Measurements from ENCODE around the gene FGF4. TPM values are rescaled to one million over a fixed set of nuclear protein-coding genes. Genes with fewer than 3 reads are reported as not detected.

The FGF4 gene
- total RNA-seq, 1 experiment from 2014 or later, result not detected

DNA sequence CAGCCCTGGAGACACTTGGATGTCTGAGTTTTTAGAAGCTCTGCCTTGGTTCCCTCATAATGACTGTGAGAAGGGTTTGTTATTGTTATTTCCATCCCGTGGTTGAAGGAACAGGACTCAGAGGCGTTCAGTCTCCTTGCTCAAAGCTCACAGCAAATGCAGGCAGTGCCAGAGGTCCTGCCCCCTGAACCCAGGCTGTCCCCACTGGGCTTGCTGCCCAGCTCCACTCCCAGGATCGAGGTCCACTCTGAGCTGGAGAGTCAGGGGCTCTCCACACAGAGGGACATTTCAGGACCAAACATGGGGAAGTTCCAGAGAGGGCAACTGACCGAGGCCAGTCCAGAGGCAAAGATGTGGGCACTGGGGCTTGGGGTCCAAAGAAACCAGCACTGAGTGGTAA lies 14.8 kb downstream of the FGF4 start:
- no peak for ATAC-seq
- POLR2A ChIA-PET, result no interaction called here

More for the DNA sequence above, 14.8 kb downstream of the FGF4 start:
- peaks cover 0 to 13% of the 10 kb centered on the region in 2 experiments; a peak in 1 of 4 replicates for H3K9me3 ChIP-seq (ENCODE audit: control insufficient read depth in 1 of 2, insufficient read depth in 1 of 2, low read depth in 1 of 2, low read length in 2 of 2)
- no peak for DNase-seq (ENCODE audit: low read depth, low spot score)
- H3K27ac ChIP-seq (ENCODE audit: low read depth, low read length), result no peak overlapping the region
- H2AFZ ChIP-seq (ENCODE audit: low read depth, low read length, poor library complexity, severe bottlenecking), result no peak overlapping the region
- no peaks in the 10 kb centered on the region for H4K20me1 ChIP-seq (ENCODE audit: insufficient read depth)
- intact Hi-C loops (cut with micrococcal nuclease), result no loop called here
- no peak overlapping the region for H3K4me2 ChIP-seq (ENCODE audit: low read length)
- TF ChIP-seq, protein P1, sequence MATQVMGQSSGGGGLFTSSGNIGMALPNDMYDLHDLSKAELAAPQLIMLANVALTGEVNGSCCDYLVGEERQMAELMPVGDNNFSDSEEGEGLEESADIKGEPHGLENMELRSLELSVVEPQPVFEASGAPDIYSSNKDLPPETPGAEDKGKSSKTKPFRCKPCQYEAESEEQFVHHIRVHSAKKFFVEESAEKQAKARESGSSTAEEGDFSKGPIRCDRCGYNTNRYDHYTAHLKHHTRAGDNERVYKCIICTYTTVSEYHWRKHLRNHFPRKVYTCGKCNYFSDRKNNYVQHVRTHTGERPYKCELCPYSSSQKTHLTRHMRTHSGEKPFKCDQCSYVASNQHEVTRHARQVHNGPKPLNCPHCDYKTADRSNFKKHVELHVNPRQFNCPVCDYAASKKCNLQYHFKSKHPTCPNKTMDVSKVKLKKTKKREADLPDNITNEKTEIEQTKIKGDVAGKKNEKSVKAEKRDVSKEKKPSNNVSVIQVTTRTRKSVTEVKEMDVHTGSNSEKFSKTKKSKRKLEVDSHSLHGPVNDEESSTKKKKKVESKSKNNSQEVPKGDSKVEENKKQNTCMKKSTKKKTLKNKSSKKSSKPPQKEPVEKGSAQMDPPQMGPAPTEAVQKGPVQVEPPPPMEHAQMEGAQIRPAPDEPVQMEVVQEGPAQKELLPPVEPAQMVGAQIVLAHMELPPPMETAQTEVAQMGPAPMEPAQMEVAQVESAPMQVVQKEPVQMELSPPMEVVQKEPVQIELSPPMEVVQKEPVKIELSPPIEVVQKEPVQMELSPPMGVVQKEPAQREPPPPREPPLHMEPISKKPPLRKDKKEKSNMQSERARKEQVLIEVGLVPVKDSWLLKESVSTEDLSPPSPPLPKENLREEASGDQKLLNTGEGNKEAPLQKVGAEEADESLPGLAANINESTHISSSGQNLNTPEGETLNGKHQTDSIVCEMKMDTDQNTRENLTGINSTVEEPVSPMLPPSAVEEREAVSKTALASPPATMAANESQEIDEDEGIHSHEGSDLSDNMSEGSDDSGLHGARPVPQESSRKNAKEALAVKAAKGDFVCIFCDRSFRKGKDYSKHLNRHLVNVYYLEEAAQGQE (IDR thresholded peaks at IDR 0.05; ENCODE audit: low read depth), result no peak
- TF ChIP-seq SP1 (IDR thresholded peaks at IDR 0.05; ENCODE audit: low read depth) (no peak), YY1 (IDR thresholded peaks at IDR 0.05; ENCODE audit: extremely low read depth, insufficient replicate concordance, low read depth, low read length) (no peak), EGR1 (IDR thresholded peaks at IDR 0.05; ENCODE audit: low read depth) (no peak), ZNF274 (IDR thresholded peaks at IDR 0.05; ENCODE audit: low read depth, low read length) (no peak), CTCF (IDR thresholded peaks at IDR 0.05 in 2 of 3, conservative IDR thresholded peaks at IDR 0.05 in 1 of 3; ENCODE audit: borderline replicate concordance in 1 of 3, insufficient read depth in 1 of 3, low read depth in 2 of 3, low read length in 2 of 3) (no peak), SRF (IDR thresholded peaks at IDR 0.05; ENCODE audit: low read depth) (no peak), POLR2AphosphoS5 (IDR thresholded peaks at IDR 0.05; ENCODE audit: low read depth, low read length) (no peak), CEBPB (IDR thresholded peaks at IDR 0.05; ENCODE audit: low read depth) (no peak), CBX3 (IDR thresholded peaks at IDR 0.05; ENCODE audit: low read depth) (no peak), ZFX (IDR thresholded peaks at IDR 0.05) (no peak), POLR2A (IDR thresholded peaks at IDR 0.05; ENCODE audit: borderline replicate concordance, extremely low read depth, insufficient read depth, insufficient read length) (no peak), ZBTB33 (IDR thresholded peaks at IDR 0.05; ENCODE audit: extremely low read depth, insufficient replicate concordance, low read length) (no peak)
- TF ChIP-seq, protein P2, sequence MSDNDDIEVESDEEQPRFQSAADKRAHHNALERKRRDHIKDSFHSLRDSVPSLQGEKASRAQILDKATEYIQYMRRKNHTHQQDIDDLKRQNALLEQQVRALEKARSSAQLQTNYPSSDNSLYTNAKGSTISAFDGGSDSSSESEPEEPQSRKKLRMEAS (IDR thresholded peaks at IDR 0.05), result no peak
- ChIA-PET CTCF (no interaction called here), RAD21 (ENCODE audit: low non-redundant PET in 1 of 2, low total read pairs in 2 of 2, uncharacterized antibody in 2 of 2, unreplicated experiment in 2 of 2) (no interaction called here)
- BruUV-seq (replicated peaks), result no TSS peak
- H3K79me2 ChIP-seq (ENCODE audit: insufficient read depth, low read length), result no peaks in the 10 kb centered on the region
- no peaks in the 10 kb centered on the region for H3K36me3 ChIP-seq (ENCODE audit: control insufficient read depth in 1 of 2, insufficient read depth in 2 of 2, low read length in 2 of 2)
- H3K4me3 ChIP-seq (replicated peaks in 1 of 2; ENCODE audit: low read depth in 1 of 2, low read length in 2 of 2), result no peak overlapping the region
- no peaks in the 10 kb centered on the region for H3K4me1 ChIP-seq (ENCODE audit: control insufficient read depth in 1 of 2, insufficient read depth in 2 of 2, low read length in 2 of 2)
- no peaks in the 10 kb centered on the region for H3K27me3 ChIP-seq (ENCODE audit: insufficient read depth, low read length)
- no peaks in the 10 kb centered on the region for H3K9me2 ChIP-seq (ENCODE audit: insufficient read depth)
- no peak overlapping the region for H3K9ac ChIP-seq (ENCODE audit: low read length)

All from HCT116 (cell line).